ENCODE results near the gene POLR2C.
A peak's percentile ranks its signal among the peaks of the same experiment; 100 is the strongest.
"Not testable (repeated sequence)": the region's sequence is repeated elsewhere in the genome, so short reads cannot be mapped to it uniquely, and the experiment has no call there.

Gene POLR2C

DNA sequence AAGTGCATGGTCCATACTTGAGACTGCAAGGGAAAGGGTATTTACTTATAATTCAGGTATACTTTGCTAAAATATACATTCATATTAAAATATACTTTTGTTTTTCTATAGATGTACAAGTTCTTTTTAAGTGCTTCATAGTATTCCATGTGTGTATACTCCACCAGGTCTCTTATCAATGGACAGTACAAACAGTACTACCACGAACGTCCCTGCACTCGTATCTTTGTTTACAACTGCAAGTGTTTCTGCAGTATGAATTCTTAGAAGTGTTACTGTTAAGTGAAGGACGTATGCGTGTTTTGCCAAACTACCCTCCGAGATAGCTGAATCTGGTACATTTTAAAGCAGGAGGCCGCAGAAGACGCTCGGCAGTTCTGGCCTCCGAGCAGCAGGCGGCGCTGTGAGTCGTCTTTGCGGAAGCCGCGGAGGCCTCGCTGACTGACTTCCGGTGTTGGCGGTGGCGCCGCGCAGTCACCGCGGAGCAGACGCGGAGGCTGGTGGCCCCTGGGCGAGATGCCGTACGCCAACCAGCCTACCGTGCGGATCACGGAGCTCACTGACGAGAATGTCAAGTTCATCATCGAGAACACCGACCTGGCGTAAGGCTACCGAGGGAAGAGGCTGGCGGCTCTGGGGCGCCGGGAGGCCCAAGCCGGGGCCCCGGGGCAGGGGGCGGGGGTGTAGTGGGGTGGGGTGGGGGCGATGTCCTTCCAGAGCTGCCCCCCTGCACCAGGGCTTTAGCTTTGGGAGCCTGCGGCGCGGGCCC, at the start of gene POLR2C:
Gene POLR2C (plus strand): TSS at position 471 of the 769 bp plus-strand sequence. CDS start 46 bp downstream, at position 517.
- peak; percentile 91 to 95 (median 95) for DNase-seq

GRCh38 chr16:57413301-57413730, 49.2 kb upstream of the POLR2C start:
- DNase-seq: peak in 2 of 3 donors; percentile 25 to 31

- no peak for DNase-seq
These were observed 48.7 kb upstream of the POLR2C start for GRCh38 chr16:57413733-57414132.

- no peak for DNase-seq
These were observed 46.4 kb upstream of the POLR2C start for GRCh38 chr16:57416084-57416483.

- no peak for DNase-seq
These were observed 43.0 kb upstream of the POLR2C start for GRCh38 chr16:57419506-57419905.

GRCh38 chr16:57422026-57422944, 40.2 kb upstream of the POLR2C start:
- peak; percentile 60 to 70 (median 68) for DNase-seq

DNA sequence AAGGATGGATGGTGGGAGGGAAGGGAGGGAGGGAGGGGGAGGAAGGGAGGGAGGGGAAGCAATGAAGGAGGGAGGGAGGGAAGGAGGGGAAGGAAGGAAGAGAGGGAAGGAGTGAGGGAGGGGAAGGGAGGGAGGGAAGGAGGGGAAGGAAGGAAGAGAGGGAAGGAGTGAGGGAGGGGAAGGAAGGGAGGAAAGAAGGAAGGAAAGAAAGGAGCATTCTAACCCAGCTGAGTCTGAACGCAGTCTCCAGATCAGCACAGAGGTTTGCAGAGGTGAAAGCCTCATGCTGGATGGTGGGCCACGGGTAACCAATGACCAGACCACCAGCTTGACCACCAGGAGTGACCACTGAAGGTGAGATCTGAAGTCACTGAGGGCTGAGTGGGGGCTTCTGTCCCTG, 39.3 kb upstream of the POLR2C start:
- DNase-seq: no peak

DNA sequence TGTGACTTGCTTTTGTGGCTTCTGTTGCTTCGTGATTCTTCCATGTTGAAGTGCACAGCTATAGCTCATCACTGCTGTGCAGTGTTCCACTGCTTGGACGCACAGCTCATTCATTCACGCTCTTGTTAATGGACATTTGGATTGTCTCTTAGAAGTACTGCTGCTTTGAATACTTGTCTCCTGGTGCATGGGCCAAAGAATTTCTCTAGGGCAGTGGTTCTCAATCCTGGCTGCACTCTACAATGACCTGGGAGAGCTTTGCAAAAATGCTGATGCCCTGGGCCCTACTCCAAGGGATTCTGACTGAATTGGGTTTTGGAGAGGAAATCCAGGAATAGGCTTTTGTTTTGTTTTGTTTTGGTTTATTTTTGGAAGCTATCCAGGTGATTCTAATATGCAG, 37.9 kb upstream of the POLR2C start:
- DNase-seq: no peak

DNA sequence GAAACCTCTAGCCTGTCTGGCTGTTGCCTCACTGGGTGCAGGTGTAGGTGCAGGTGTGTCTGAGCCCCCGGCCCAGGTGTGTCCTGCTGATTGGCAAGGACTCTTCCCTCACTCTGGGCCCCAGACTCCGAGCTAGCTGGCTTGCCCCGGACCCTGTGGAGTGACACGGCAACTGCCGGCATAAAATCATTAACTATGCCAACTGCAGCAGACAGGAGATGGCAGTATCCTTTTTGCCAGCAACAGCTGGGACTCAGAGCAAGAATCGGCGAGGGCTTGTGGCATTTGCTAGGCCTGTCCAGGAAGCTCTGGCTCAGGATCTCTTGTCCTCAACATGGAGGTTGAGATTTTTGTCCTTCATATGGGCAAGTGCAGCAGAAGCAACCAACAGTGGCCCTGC, 36.1 kb upstream of the POLR2C start:
- DNase-seq: no peak

- no peak for DNase-seq
These were observed 35.2 kb upstream of the POLR2C start for GRCh38 chr16:57427307-57427706.

DNA sequence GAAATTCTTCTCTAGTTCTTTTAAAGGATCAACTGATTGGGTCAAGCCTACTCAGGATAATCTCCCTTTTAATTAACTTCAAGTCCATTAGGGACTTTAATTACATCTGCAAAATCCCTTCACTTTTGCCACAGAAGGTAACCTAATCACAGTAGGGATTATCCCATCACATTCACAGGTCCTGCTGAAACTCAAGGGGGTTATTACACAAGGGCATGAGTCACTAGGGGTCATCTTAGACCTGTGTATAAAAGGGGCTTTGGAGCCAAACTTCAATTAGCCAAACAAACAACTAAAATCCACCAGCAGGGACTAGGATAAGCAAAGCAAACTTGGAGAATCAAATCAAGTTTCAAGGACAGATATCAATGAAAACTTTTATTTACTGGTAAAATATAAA, 34.7 kb upstream of the POLR2C start:
- DNase-seq: no peak

- peak in 2 of 3 donors; percentile 16 to 37 for DNase-seq
These were observed 31.5 kb upstream of the POLR2C start for GRCh38 chr16:57430955-57431354.

- DNase-seq: no peak
These were observed 30.0 kb upstream of the POLR2C start for GRCh38 chr16:57432505-57432904.

GRCh38 chr16:57432989-57433388, 29.5 kb upstream of the POLR2C start:
- DNase-seq: no peak

DNA sequence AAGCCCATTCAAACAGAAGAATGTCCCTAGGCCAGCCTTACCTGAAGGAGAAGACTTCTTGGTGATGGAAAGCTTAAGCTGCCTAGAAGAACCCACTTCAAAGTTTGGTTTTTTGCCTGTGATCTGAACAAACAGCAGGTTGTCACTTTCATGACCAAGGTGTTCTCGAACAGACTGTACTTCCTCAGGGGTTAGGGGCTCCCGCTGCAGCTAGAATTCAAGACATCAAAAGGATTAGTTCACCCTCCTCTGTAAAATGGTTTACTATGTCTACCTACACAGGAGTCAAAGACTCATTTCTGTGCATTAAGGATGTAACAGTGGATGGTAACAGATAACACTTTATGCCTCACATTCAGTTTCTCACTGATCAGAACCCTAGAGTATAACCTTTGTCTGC, 28.5 kb upstream of the POLR2C start:
- DNase-seq: no peak

- no peak for DNase-seq
These were observed 26.6 kb upstream of the POLR2C start for GRCh38 chr16:57435838-57436237.

GRCh38 chr16:57439947-57440346, 22.5 kb upstream of the POLR2C start:
- DNase-seq: not testable (repeated sequence)

GRCh38 chr16:57440551-57440950, 21.9 kb upstream of the POLR2C start:
- not testable (repeated sequence) for DNase-seq

DNA sequence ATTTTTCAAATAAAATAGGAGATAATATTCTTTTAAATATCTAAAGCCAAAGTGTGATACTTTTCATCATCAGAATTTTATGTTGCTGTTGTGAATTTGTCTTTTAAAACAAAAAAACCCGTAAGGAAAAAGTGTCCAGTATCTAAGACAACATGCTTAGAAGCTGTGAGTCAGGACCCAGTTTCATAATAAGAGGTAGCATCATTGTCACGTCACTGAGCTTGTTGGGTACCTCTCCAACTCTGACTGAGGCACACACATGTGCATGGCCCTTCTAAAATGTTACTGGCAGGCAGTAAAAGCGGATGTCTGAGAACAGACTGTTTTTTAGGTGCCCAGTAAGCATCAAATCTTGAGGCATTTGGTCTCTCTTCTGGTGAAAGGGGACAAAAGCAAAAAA, 17.8 kb upstream of the POLR2C start:
- DNase-seq: peak in 2 of 3 donors; percentile 19 to 22

GRCh38 chr16:57445510-57445909, 17.0 kb upstream of the POLR2C start:
- no peak for DNase-seq

DNA sequence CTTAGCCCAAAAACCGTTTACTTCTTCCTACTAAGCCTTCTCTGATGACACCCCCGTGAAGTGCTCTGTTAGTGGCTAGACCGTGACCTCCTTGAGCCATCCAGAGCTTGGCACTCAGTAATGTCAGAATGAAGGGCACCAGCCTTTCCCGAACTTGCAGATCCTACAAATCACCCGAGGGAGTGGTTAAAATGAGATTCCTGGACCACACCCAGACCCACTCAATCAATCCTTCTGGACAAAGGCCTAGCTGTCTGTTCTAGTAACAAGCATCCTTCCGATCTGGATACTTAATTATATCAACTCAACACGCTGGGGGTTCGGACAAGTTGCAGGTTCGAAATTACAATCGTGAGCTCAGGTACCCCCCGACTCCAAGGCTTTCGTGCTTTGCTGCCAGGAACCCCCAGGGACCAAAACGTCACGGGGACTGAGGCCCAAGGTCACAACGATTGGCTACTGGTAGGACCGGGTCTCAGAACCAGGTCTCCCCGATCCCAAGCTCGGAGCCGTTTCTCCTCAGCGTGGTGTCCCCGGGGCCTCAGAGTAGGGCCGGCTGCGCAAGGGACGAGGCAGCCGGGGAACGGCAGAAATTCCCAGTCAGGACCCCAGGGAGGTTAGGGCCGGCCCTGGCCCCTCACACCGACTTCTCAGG, 15.8 kb upstream of the POLR2C start:
- peak; percentile 30 to 53 (median 32) for DNase-seq

- peak; percentile 96 to 98 (median 98) for DNase-seq
These were observed 15.1 kb upstream of the POLR2C start, which contains the start of the genes CIAPIN1 and COQ9 for GRCh38 chr16:57447186-57447962. TSS of gene CIAPIN1 (minus strand) at chr16:57447385. CDS start at chr16:57440928, 6,457 bp downstream. TSS of gene COQ9 (plus strand) at chr16:57447479. CDS start at chr16:57447506, 27 bp downstream.
